HepG2 (cell line): ENCODE data around the gene MYH9.

Experiments
- CTCF ChIP-seq: sonication (generic); formaldehyde crosslinking; IDR thresholded peaks from 2 replicates; pipeline ENCODE4 v1.5.0; 2020; ENCODE audit warnings: mild to moderate bottlenecking, missing genetic modification reagents, moderate library complexity
- DRAP1 ChIP-seq: IDR thresholded peaks from 2 replicates; pipeline ENCODE4 v1.6.1; 2016; ENCODE audit warnings: missing genetic modification reagents, missing compliant biosample characterization
- KDM4B ChIP-seq: sonication (generic); formaldehyde crosslinking; IDR thresholded peaks from 2 replicates; pipeline ENCODE4 v1.4.0; 2020; ENCODE audit warnings: missing genetic modification reagents
- MYC ChIP-seq: sonication (generic); formaldehyde crosslinking; IDR thresholded peaks from 2 replicates; pipeline ENCODE4 v1.9.0; 2021; ENCODE audit warnings: missing genetic modification reagents, borderline replicate concordance
- NR2F6 ChIP-seq, 2 experiments: IDR thresholded peaks; 2 replicates each; pipeline ENCODE4 v1.6.1; 2016; ENCODE audit warnings: antibody characterized with exemption in 1 of 2, mild to moderate bottlenecking in 1 of 2
- PATZ1 ChIP-seq: sonication (generic); formaldehyde crosslinking; IDR thresholded peaks from 2 replicates; pipeline ENCODE4 v1.4.0; 2020; ENCODE audit warnings: missing genetic modification reagents
- RBM22 ChIP-seq: fragments of 200-400 bp; formaldehyde crosslinking; optimal IDR thresholded peaks from 2 replicates; pipeline ENCODE3; 2017; ENCODE audit warnings: mild to moderate bottlenecking, low read length, moderate library complexity
- SNAI1 ChIP-seq: sonication (generic); formaldehyde crosslinking; IDR thresholded peaks from 2 replicates; pipeline ENCODE4 v1.5.0; 2020; ENCODE audit warnings: mild to moderate bottlenecking, missing genetic modification reagents, borderline replicate concordance
- THAP9 ChIP-seq: sonication (generic); formaldehyde crosslinking; IDR thresholded peaks from 2 replicates; pipeline ENCODE4; 2020; ENCODE audit warnings: missing genetic modification reagents, mild to moderate bottlenecking, borderline replicate concordance
- ZHX2 ChIP-seq, 2 experiments: sonication (generic) in 1 of 2; formaldehyde crosslinking in 1 of 2; IDR thresholded peaks; 2 replicates each; pipeline versions ENCODE4 v1.6.1 to v1.9.0; 2014 to 2022; ENCODE audit warnings: antibody characterized with exemption in 1 of 2, borderline replicate concordance in 1 of 2, inconsistent platforms in 1 of 2, low read depth in 1 of 2, missing genetic modification reagents in 1 of 2
- ZKSCAN1 ChIP-seq: fragments of 150-350 bp; IDR thresholded peaks from 2 replicates; pipeline ENCODE4 v1.6.1; 2014; ENCODE audit warnings: low read length
- ZNF576 ChIP-seq: sonication (generic); formaldehyde crosslinking; IDR thresholded peaks from 2 replicates; pipeline ENCODE4 v1.4.0; 2020; ENCODE audit warnings: mild to moderate bottlenecking, missing genetic modification reagents
- ZNF772 ChIP-seq: sonication (generic); formaldehyde crosslinking; IDR thresholded peaks from 2 replicates; pipeline ENCODE4 v1.5.0; 2020; ENCODE audit warnings: mild to moderate bottlenecking, missing genetic modification reagents

- TF ChIP-seq KDM4B (no peak), ZNF772 (CRISPR knock-in tag) (no peak), NR2F6 (IDR thresholded peaks at IDR 0.05) (no peak), NR2F6 (CRISPR knock-in tag; IDR thresholded peaks at IDR 0.05) (no peak), RBM22 (no peak), MYC (CRISPR knock-in tag) (no peak), PATZ1 (CRISPR knock-in tag) (no peak), ZHX2 (IDR thresholded peaks at IDR 0.05; ENCODE audit: low read depth) (no peak), ZHX2 (CRISPR knock-in tag; IDR thresholded peaks at IDR 0.05; ENCODE audit: borderline replicate concordance) (no peak), THAP9 (CRISPR knock-in tag) (no peak), ZNF576 (CRISPR knock-in tag) (no peak), CTCF (CRISPR knock-in tag) (no peak), SNAI1 (no peak), DRAP1 (CRISPR knock-in tag) (no peak), ZKSCAN1 (no peak)
Measured at GRCh38 chr22:36362932-36363331, 24.8 kb downstream of the MYH9 start.
